Erythroblast (primary cell): ENCODE results near the gene SDR42E2.

Source experiments
- GATA1 ChIP-seq: IDR thresholded peaks from 2 replicates; pipeline ENCODE4 v1.6.1; 2011; ENCODE audit warnings: low read depth, mild to moderate bottlenecking, control low read depth, low read length, moderate library complexity
- POLR2A ChIP-seq: IDR thresholded peaks from 2 replicates; pipeline ENCODE4 v1.6.1; 2011; ENCODE audit warnings: mild to moderate bottlenecking, low read length

GRCh38 chr16:22220714-22221113 lies 58.4 kb downstream of the SDR42E2 start:
- TF ChIP-seq POLR2A (no peak), GATA1 (no peak)
